ENCODE data around the gene POLE4.

POLE4 gene

DNA sequence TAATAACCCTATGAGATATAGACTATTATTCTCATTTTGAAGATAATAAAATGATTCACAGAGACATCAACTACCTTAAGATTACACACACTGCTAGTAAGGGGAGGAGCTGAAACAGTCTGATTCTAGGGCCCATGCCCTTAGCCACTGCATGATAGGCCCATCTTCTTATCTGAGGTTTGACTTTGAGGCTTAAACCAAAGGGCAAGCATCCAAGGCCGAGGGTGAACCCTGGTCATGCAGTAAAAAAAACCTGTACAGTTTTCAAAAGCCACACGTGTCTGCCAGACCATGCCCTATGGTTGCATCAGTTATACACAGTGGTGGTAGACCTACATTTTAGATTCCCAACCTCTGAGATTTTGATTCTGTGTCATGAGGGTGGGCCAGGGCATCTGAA, 44.8 kb downstream of the POLE4 start:
- no peak for DNase-seq

DNA sequence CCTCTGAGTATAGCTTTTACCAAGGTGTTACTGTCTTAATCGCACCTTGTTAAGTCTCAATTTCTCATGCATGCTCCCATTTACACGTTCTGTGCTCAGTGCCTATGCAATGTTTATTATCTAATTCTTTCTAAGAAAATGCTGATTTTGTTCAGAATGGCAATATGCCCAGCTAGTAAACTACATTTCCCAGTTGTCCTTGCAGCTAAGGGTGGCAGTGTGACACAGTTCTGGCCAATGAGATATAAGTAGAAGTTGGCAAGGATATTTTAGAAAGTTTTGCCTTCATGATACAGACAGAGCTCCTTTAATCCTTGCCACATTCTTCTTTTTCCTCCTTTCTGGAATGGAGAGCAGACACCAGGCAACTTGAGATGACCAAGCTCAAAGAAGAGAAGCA, 45.3 kb downstream of the POLE4 start:
- no peak for DNase-seq

DNA sequence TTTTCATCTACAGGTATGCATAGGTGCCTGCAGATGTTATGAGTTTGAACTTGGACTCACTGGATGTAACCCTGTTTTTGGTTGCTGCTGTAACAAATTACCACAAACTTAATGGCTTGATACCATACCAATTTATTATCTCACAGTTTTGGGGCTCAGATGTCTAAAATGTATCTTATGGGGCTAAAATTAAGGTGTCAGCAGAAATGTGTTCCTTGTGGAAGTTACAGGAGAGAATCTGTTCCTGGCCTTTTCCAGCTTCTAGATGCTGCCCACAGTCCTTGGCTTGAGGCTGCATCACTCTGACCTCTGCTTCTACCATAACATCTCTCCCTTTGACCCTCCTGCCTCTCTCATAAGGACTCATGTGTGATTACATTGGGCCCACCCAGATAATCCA, 47.6 kb downstream of the POLE4 start:
- no peak for DNase-seq

DNA sequence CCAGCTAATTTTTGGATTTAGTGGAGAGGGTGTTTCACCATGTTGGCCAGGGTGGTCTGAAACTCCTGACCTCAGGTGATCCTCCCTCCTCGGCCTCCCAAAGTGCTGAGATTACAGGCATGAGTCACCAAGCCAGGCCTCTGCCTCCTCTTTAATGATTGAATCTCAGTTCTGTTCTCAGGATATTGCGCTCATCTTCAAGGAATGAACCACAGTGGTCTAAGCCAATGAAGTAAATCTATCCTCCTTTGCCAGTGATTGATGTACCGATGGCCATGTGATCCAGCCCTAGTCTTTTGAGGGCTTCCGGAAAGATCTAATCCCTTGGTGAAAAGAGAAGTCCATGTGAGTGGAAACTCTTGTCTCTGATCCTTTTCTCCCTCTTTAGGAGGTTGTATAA, 48.6 kb downstream of the POLE4 start:
- DNase-seq: no peak

DNA sequence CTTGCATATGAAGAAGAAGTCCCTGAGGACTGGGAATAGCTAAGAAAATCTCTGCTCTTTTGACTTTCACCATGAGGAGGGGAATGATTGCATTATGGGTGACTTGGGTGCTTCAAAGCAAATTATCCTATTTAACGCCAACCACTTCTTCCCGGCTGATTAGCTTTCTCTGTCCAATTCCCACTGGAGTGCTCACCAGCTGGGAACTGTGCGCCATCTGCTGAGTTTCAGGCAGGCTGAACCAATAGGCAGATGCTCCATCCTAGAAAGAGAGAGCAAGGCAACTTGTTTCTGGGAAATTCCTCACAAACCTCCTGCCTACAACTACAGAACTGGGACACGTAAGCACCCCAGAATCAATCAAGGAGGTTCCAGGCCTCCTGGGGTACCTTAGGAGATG, 49.4 kb downstream of the POLE4 start:
- no peak for DNase-seq

DNA sequence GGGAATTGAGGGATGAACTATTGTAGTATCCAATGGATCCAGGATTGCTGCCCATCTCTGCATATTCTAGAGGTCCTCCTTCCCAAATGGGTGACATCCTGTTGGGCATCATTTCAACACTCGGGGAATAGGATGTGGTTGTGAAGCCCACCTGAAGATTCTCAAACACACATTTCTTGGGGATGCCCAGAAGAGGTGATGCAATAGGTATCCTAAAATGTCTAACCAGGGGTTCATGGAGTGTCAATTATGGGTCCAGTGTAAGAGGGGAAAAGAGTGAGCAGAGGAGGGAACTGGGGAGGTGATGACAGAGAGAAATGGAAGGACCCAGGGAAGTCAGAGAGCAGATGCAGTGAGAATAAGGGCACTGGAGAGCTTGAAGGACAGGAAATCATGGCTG, 52.1 kb downstream of the POLE4 start:
- no peak for DNase-seq

DNA sequence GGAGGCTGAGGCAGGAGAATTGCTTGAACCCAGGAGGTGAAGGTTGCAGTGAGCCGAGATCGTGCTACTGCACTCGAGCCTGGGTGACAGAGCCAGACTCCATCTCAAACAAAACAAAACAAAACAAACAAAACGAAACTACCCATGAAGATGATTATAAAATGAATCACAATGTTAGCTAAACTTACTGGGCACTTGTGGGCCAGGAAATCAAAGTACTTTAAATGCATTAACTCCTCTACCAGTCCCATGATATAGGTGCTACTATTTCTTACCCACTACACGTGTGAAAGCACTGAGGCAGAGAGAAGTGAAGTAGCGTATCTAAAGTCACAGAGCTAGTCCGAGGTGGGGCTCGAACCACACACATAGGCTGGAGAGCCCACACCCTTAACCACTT, 53.6 kb downstream of the POLE4 start:
- DNase-seq: no peak

DNA sequence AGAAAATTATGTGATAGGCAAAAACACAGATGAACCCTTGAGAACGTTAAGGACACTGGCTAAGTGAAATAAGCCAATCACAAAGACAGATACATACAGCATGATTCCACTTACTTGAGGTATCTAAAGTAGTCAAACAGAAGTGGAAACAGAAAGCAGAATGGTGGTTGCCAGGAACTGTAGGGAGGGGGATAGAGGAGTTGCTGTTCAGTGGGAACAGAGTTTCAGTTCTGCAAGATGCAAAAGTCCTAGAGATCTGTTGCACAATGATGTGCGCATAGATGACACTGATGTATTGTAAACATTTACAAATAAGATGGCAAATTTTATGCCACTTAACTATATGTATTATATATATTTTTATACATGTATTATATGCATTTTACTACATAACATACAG, 59.7 kb downstream of the POLE4 start:
- no peak for DNase-seq

Measured in activated CD4-positive, alpha-beta T cell treated with anti-CD3 and anti-CD28 coated beads for 4 hours (primary cell).